ENCODE measurements around the gene MPPED2. TPM values are rescaled to one million over a fixed set of nuclear protein-coding genes. Genes with fewer than 3 reads are reported as not detected.

Gene MPPED2
- total RNA-seq, 1 donor from 2014 or later = 1.6 TPM

GRCh38 chr11:30474151-30474954 is 111.8 kb downstream of the MPPED2 start:
- Histone ChIP-seq H3K79me2 (ENCODE audit: insufficient read depth, low read length) (no peaks in the 10 kb centered on the region), H2AFZ (ENCODE audit: low read depth, low read length) (no peak overlapping the region), H3K27me3 (ENCODE audit: insufficient read depth, low read length) (no peaks in the 10 kb centered on the region), H3K27ac (ENCODE audit: low read depth, low read length) (no peak overlapping the region), H3K9me3 (ENCODE audit: insufficient read depth, low read depth, low read length) (peaks cover 2% of the 10 kb centered on the region), H3K4me1 (ENCODE audit: insufficient read depth, low read length) (no peaks in the 10 kb centered on the region), H3K4me3 (ENCODE audit: insufficient read depth, low read depth, low read length) (no peak overlapping the region), H3K9ac (ENCODE audit: low read length) (no peak overlapping the region), H3K4me2 (ENCODE audit: low read length) (no peak overlapping the region), H4K20me1 (ENCODE audit: insufficient read depth, low read length) (no peaks in the 10 kb centered on the region), H3K36me3 (ENCODE audit: insufficient read depth, low read length) (no peaks in the 10 kb centered on the region)
- Mint-ChIP-seq H3K4me3 (ENCODE audit: unreplicated experiment) (no peak overlapping the region), H3K9me3 (ENCODE audit: unreplicated experiment) (no peaks in the 10 kb centered on the region), H3K36me3 (ENCODE audit: low read depth, unreplicated experiment) (no peaks in the 10 kb centered on the region), H3K4me1 (ENCODE audit: low read depth, unreplicated experiment) (peaks cover 6% of the 10 kb centered on the region), H3K27me3 (ENCODE audit: low read depth, unreplicated experiment) (no peaks in the 10 kb centered on the region), H3K27ac (ENCODE audit: unreplicated experiment) (no peak overlapping the region)
- TF ChIP-seq EZH2 (IDR thresholded peaks at IDR 0.05; ENCODE audit: insufficient read depth, low read length) (no peak), CTCF (IDR thresholded peaks at IDR 0.05; ENCODE audit: insufficient read depth, low read depth, low read length) (no peak)
- no peak for DNase-seq (ENCODE audit: low read depth)
- no peak for FAIRE-seq

- H3K79me2 ChIP-seq (ENCODE audit: insufficient read depth, low read length) = no peaks in the 10 kb centered on the region
- FAIRE-seq = no peak
- no peaks in the 10 kb centered on the region for H3K4me1 ChIP-seq (ENCODE audit: insufficient read depth, low read length)
- H2AFZ ChIP-seq (ENCODE audit: low read depth, low read length) = no peak overlapping the region
- no peaks in the 10 kb centered on the region for H3K36me3 ChIP-seq (ENCODE audit: insufficient read depth, low read length)
- Mint-ChIP-seq H3K4me3 (ENCODE audit: unreplicated experiment) (no peak overlapping the region), H3K27ac (ENCODE audit: unreplicated experiment) (no peak overlapping the region), H3K36me3 (ENCODE audit: low read depth, unreplicated experiment) (no peaks in the 10 kb centered on the region), H3K4me1 (ENCODE audit: low read depth, unreplicated experiment) (peaks cover 2% of the 10 kb centered on the region), H3K27me3 (ENCODE audit: low read depth, unreplicated experiment) (no peaks in the 10 kb centered on the region), H3K9me3 (ENCODE audit: unreplicated experiment) (no peaks in the 10 kb centered on the region)
- no peaks in the 10 kb centered on the region for H3K27me3 ChIP-seq (ENCODE audit: insufficient read depth, low read length)
- H4K20me1 ChIP-seq (ENCODE audit: insufficient read depth, low read length) = no peaks in the 10 kb centered on the region
- no peak overlapping the region for H3K4me3 ChIP-seq (ENCODE audit: insufficient read depth, low read depth, low read length)
- H3K27ac ChIP-seq (ENCODE audit: low read depth, low read length) = no peak overlapping the region
- H3K4me2 ChIP-seq (ENCODE audit: low read length) = no peak overlapping the region
- no peak for DNase-seq (ENCODE audit: low read depth)
- H3K9me3 ChIP-seq (ENCODE audit: insufficient read depth, low read depth, low read length) = peaks cover 2% of the 10 kb centered on the region
- no peak for TF ChIP-seq EZH2 (IDR thresholded peaks at IDR 0.05; ENCODE audit: insufficient read depth, low read length)
- no peak for TF ChIP-seq CTCF (IDR thresholded peaks at IDR 0.05; ENCODE audit: insufficient read depth, low read depth, low read length)
- H3K9ac ChIP-seq (ENCODE audit: low read length) = no peak overlapping the region
These were observed 114.9 kb downstream of the MPPED2 start for GRCh38 chr11:30471244-30471643.

- no peak overlapping the region for H3K4me3 ChIP-seq (ENCODE audit: insufficient read depth, low read depth, low read length)
- H3K79me2 ChIP-seq (ENCODE audit: insufficient read depth, low read length) = no peaks in the 10 kb centered on the region
- H3K4me3 Mint-ChIP-seq (ENCODE audit: unreplicated experiment) = no peak overlapping the region
- H2AFZ ChIP-seq (ENCODE audit: low read depth, low read length) = no peak overlapping the region
- no peaks in the 10 kb centered on the region for H3K27me3 Mint-ChIP-seq (ENCODE audit: low read depth, unreplicated experiment)
- H3K4me1 ChIP-seq (ENCODE audit: insufficient read depth, low read length) = no peaks in the 10 kb centered on the region
- no peaks in the 10 kb centered on the region for H4K20me1 ChIP-seq (ENCODE audit: insufficient read depth, low read length)
- H3K36me3 Mint-ChIP-seq (ENCODE audit: low read depth, unreplicated experiment) = no peaks in the 10 kb centered on the region
- H3K36me3 ChIP-seq (ENCODE audit: insufficient read depth, low read length) = no peaks in the 10 kb centered on the region
- peaks cover 2% of the 10 kb centered on the region for H3K9me3 ChIP-seq (ENCODE audit: insufficient read depth, low read depth, low read length)
- DNase-seq (ENCODE audit: low read depth) (no peak), FAIRE-seq (no peak)
- no peaks in the 10 kb centered on the region for H3K27me3 ChIP-seq (ENCODE audit: insufficient read depth, low read length)
- TF ChIP-seq EZH2 (IDR thresholded peaks at IDR 0.05; ENCODE audit: insufficient read depth, low read length) = no peak
- no peak for TF ChIP-seq CTCF (IDR thresholded peaks at IDR 0.05; ENCODE audit: insufficient read depth, low read depth, low read length)
- H3K27ac Mint-ChIP-seq (ENCODE audit: unreplicated experiment) = no peak overlapping the region
- H3K4me2 ChIP-seq (ENCODE audit: low read length) = no peak overlapping the region
- no peak overlapping the region for H3K9ac ChIP-seq (ENCODE audit: low read length)
- H3K9me3 Mint-ChIP-seq (ENCODE audit: unreplicated experiment) = no peaks in the 10 kb centered on the region
- no peak overlapping the region for H3K27ac ChIP-seq (ENCODE audit: low read depth, low read length)
- peaks cover 10% of the 10 kb centered on the region for H3K4me1 Mint-ChIP-seq (ENCODE audit: low read depth, unreplicated experiment)
These were observed 117.3 kb downstream of the MPPED2 start for GRCh38 chr11:30468881-30469280.
